HTERT RPE-1 (cell line): ENCODE results near the gene C2orf42.
"Not testable (repeated sequence)": the region's sequence is repeated elsewhere in the genome, so short reads cannot be mapped to it uniquely, and the experiment has no call there.

ENCODE experiments used
- in situ Hi-C: fragments of 300-500 bp; cut with MboI; formaldehyde crosslinking; loops from 4 replicates; pipeline ENCODE4 v1.14.3; 2020; ENCODE audit warnings: low sequenced_read_pairs

The C2orf42 gene

DNA sequence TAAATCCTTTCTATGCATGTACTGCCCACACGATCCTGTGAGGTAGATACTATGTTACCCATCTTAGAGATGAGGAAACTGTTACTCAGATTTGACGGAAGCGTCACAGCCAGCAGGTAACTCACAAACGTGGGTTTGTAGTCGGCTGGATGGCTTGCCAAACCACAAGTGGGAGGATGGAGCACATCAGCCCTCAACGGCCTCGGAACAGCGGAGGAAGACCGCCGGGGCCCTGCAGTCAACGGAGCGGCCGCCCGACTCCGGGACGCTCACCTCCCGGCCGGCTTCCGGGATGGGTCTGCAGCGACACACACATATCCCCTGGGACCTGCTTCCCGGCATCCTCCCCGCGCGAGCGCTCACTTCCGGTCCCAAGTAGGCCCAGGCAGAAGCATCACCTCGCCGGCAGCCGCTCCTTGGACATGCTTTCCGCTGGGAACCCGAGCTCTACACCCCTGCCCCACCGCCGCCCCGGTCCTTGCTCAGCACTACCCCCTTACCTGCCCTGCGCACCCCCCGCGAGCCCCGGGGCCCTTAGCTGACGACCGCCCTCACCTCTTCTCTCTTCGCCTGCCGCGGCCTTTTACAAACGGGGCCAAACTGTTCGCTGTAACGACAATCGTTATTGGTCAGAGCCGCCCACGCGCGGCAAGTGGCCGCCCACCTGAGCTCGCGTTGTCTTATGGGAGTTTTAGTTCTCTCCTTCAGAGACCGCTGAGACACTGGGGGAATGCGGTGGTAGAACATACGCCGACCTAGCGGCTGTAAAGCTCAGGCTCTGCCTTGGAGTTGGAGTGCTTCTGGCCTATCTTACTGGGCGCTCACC is at the start of gene C2orf42:
C2orf42 (minus strand) TSS at position 602 of the 826 bp plus-strand sequence. CDS start 9,034 bp downstream, outside the sequence.
- in situ Hi-C loops: no loop called here

DNA sequence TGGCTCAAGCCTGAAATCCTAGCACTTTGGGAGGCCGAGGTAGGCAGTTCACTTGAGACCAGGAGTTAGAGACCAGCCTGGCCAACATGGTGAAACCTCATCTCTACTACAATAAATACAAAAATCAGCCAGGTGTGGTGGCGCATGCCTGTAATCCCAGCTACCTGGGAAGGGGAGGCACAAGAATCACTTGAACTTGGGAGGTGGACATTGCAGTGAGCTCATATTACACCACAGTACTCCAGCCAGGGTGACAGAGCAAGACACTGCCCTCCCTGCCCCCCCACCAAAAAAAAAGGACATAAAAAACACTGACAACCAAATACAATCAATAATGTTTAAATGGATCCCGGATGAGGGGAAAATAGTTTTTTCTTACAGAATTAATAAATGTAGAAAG is 49.8 kb upstream of the C2orf42 start:
- in situ Hi-C loops: no loop called here

DNA sequence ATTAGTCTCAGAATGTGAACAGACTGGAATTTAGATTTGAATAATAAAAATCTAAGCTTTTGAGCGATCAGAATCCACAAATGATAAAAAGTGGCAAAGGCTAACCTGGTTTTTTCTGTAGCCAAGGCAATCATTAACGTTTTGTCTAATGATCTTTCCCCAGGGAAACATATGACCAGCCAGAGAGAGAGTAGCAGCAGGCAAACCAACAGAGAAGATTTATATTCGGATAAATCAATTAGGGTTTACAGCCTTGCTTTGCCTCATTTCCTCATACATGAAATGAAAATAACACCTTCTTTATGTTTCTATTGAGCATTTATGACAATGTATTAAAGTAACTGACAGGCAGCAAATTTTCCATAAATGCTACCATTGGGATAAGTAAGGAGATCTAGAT is 43.1 kb upstream of the C2orf42 start:
- in situ Hi-C loops: no loop called here

DNA sequence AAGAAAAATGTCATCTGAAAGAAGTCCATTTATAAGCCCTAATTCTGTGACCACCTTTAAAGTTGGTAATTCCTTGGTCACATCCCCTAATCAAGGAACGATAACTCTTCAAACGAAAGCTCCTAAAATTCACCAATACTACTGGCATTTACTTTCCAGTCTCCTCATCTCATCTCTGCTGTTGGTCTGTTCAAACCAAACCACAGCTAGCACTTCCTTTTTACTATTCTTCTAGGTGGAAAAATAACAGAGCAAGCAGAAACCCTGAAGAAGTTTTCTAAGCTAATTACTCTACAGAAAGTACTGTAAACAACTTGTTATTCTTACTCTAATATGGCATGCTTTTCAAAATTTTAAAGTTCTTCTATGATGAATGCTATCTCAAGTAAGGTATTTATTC is 36.0 kb upstream of the C2orf42 start:
- in situ Hi-C loops: no loop called here

DNA sequence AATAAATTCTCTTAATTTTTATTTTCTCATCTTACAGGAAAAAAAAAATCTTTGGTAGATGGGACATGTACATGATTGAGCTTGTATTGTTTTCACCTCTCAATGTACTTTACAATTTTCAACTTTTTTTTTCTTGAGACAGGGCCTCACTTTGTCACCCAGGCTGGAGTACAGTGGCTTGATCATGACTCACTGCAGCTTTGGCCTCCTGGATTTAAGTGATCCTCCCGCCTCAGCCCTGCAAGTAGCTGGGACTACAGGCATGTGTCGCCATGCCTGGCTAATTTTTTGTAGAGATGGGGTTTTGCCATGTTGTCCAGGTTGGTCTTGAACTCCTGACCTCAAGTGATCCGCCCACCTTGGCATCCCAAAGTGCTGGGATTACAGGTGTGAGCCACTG is 32.5 kb upstream of the C2orf42 start:
- in situ Hi-C loops: not testable (repeated sequence)

DNA sequence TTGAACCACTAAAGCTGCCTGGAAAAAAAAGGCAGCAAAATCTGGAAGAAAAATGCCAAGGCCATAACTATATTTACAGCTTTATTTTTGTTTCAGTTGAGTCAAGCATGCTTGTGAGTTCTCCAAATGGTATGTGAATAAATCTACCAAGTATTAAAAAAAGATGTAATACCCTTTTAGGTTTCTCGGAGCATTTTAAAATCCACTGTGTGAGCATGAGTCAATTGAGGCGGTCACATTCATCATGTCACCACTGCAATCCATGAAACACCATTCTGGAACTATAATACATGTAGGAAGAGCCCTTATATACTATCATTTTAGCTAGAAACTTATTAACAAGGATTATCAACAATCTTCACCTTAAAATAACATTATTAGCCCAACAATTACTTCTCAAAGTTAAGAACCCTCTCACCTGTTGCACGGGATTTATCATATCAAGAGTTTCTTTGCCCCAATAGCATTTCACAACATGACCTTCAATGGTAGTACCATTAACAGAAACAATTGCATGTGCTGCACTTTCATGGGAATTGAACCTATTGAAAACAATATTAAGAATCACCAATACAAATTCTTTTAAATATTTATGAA is 24.2 kb upstream of the C2orf42 start:
- in situ Hi-C loops: no loop called here

DNA sequence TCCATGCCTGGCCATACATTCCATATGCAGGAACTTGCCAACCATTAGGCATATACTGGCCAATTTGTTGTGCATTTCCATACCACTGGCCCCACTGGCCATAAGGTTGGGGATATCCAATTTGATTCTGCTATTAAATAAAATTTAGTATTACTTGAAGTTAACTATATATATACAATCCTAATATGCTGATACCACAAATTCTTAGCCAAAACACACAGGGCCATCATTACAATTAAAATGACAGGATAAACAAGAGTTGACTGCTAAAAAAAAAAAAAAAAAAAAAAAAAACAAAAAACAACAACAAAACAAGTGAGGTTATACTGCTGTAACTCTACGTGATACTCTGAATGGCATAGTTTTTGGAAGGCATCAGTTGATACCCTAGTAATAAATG is 23.5 kb upstream of the C2orf42 start:
- in situ Hi-C loops: no loop called here

DNA sequence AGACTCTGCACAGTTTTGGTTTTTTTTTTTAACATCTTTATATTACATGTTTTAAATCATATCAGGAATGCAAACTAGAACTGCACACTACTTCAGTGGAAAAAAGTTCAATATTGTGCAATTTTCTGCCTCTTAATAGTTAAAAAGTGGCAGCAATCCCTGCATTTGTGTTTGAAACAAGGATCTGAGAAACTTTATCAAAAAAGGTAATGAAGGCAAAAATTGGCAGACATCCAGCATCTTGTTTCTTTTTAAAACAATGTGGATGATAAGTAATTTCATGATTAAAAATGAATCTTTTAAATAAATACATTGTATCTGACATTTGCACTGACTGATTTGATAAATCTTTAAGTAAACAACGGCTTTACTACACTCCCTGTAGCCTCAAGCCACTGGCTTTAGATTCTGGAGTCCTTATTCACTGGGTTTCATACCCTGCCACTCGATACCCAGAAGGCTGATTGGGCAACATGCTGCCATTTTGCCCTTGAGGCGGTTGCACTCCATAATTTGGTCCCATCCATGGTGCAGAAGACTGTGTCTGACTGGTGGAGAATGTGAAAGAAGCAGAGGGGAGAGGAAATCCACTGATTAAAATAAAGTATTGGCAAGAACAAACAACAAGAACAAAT is 21.6 kb upstream of the C2orf42 start:
- in situ Hi-C loops: no loop called here

DNA sequence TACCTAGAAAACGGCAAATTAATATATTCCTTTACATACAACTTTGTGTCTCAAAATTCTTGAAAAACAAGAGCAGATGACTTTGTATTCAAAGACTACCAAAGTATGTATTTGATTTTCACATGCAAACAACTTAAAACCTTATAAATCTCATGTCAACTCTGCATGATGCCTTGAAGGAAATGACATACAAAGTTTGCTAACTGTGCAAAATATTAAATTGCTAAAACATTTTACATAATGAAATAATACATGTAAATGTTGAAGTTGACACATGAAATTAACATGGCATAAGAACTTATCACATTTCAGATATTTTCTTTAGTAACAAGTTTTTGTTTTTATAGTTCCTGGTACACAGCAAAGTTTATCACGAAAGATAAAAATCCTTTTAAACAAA is 20.8 kb upstream of the C2orf42 start:
- in situ Hi-C loops: no loop called here

DNA sequence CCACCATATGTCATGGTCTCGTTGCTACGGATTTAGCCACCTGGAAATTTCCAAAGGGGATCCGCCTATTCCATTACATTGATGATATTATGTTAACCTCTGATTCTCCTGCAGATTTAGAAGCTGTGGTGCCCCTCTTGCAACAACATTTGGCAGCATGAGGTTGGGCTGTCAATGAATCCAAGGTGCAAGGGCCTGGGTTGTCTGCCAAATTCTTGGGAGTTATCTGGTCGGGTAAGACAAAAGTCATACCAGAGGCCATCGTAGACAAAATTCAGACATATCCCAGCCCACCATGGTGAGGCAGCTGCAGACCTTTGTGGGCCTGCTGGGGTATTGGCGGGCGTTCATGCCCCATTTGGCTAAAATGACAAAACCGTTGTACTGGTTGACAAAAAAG is 13.6 kb upstream of the C2orf42 start:
- in situ Hi-C loops: no loop called here

DNA sequence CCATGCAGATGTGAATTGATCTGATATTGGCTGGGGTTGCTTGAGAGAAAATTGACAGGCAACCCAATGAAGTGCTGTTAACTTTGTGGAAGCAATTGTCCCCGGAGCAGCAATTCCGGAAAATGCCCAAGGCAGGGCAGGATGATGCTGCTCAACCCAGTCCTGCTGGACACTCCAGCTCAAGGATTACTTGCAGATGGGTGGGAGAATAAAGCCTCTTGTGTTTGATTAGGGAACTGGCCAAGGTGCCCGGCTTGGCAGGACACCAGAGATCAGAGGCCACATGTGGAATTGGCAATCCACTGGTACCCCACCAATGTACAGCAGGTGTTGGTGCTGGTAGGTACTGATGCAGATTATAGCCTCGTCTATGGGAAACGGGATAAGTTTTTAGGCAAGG is 12.3 kb upstream of the C2orf42 start:
- in situ Hi-C loops: no loop called here

DNA sequence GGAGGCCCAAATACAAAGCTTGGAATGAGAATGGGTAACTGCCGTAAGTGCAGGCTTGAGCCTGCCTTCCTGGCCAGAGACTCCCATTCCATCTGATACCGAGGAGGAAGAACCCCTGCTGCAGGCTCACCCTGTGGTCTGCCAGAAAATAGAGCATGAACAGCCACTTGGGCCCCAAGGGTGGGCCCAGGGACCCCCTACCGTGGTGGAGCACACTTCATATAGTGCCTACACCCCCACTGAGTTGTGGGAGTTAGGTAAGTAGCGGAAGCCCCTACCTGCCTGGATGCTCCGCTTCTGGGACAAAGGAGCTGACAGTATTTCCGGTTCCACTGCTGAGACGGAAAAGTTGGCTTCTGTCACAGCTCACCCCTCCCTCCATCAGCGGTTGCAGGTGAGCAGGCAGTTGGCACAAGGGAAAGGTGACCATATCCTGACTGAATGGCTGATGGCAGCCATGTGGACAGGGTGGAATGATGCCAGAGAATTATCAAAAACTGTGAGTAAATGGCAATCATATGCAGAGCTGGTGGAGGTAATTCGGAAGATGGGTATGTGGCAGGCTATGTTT is 11.5 kb upstream of the C2orf42 start:
- in situ Hi-C loops: no loop called here

DNA sequence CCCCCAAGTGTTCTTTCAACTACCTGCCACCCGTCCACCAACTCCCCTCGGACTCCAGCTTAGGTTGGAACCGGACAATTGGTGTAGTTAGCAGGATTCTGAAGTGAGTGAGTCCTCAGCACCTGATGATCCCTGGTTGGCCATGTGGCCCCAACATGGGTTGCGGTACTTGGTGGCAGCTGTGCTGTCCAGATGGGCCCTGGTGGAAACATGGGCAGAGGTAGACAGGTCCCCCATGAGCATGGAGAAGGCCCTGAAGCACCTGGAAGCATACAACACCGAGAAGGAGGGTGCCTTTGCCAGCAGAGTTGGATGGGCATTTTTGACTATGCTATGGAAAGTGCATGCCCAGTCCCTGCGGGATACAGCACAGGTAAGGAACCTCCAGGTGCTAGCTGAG is 11.0 kb upstream of the C2orf42 start:
- in situ Hi-C loops: no loop called here

DNA sequence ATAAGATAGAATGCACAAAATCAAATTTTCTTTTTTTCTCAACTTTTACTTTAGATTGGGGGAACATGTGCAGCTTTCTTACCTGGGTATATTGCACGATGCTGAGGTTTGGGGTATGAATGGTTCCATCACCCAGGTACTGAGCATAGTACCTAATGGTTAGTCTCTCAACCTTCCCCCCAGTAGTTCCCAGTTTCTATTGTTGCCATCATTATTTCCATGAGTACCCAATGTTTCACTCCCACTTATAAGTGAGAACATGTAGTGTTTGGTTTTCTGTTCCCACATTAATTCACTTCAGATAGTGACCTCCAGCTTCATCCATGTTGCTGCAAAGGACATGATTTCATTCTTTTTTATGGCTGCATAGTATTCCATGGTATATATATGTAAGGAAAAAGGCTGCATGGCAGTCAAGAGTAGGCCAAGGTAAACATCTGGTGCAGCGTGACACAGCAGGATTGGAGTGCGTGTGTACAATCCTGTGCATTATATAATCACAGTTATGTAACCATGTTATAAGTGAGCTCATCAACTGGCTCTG is 10.5 kb upstream of the C2orf42 start:
- in situ Hi-C loops: no loop called here

DNA sequence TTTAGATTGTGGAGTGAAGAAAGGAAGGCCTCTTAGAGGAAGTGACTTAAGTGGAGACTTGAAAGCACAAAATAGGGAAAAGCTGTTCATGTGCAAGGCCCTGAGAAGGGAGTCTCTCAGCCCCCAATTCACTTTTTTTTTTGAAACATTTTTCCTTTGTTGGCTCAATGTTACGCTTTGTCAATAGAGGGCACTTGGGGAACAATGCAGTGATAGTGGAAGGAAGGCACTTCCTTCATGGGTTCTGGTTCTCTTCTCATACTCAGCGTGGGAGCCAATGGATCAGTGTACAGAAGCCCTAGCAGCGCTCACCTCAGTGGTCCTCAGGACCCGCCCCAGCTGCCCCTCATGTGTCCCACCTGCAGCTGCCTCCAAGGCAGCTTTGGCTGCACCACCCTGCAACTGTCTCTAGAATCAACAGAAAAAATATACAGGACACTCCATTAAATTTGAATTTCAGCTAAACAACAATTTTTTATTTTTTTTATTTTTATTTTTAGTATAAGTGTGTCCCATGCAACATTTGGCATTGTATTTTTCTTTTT is 8.6 kb upstream of the C2orf42 start:
- in situ Hi-C loops: no loop called here

DNA sequence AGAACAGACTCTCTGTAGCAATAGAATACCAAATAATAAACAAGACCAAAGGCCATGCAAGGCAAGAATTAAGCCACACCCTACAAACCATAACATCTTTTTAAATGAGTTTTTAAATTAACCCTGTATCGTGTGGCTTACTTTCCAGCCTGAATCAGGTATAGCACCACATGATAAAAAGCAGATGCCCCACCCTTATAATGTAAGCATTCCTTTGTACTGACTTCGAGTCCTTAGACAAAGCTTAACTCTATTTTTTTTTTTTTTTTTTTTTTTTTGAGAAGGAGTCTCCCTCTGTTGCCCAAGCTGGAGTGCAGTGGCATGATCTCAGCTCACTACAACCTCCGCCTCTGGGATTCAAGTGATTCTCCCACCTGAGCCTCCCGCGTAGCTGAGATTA is 1.7 kb upstream of the C2orf42 start:
- in situ Hi-C loops: no loop called here

DNA sequence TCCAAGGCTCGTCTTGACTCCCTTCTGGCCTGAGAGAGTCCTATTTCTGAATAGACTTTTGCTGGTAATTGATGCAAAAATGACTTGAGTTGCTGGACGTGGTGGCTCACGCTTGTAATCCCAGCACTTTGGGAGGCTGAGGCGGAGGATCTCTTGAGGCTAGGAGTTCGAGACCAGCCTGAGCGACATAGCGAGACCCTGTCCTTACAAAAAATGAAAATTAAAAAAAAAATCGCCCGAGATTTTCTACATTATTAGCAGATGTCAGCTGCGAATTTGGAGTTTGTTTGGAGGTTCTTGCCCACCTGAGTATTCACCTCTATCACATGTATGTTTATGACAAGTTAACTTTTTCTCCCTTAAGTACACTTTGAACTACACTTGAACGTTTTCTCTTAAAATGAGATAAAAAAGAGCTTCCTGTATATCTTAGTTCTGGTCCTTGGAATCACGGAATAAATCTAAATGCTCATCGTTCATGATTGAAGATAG is 471 bp upstream of the C2orf42 start:
- in situ Hi-C loops: no loop called here

DNA sequence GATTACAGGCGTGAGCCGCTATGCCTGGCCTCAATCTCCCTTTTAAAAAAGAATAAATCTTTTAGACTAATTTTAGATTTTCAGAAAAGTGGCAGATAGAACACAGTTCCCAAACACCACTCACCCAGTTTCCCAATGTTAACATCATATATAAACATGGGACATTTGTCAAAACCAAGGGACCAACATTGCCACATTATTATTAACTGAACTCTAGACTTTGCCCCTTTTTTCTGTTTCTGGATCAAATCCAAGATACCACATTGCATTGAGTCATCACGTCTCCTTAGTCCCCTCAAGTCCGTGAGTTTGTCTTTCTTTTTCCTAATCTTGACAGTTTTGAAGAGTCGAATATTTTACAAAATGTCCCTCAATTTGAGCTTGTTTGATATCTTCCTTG is 2.4 kb downstream of the C2orf42 start:
- in situ Hi-C loops: no loop called here

DNA sequence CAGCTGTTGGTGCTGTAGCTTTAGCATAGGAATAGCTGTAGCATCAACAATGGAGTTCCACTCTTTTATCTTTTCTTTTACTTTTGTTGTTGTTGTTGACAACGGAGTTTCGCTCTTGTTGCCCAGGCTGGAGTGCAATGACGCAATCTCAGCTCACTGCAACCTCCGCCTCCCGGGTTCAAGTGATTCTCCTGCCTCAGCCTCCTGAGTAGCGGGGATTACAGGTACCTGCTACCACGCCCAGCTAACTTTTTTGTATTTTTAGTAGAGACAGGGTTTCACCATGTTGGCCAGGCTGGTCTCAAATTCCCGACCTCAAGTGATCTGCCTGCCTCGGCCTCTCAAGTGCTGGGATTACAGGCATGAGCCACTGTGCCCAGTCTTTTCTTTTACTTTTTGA is 3.6 kb downstream of the C2orf42 start:
- in situ Hi-C loops: not testable (repeated sequence)

DNA sequence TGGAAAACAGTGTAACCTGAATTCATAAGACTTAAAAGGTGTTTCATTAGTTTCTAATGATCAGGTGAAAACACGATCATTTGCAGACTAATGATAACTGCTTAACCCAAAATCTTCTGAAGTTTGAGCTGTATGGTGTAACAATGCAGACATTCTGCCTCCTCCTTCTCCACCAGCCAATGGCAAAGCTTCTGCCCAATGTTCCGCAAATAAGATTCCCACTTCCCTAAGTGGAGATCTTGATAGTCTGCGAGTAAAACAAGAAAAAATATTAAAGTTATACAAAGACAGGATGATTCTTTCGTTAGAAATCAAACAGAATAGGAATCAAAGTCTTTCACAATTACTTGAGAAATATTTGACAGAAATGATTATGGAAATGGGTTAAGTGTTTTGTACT is 8.1 kb downstream of the C2orf42 start:
- in situ Hi-C loops: no loop called here

DNA sequence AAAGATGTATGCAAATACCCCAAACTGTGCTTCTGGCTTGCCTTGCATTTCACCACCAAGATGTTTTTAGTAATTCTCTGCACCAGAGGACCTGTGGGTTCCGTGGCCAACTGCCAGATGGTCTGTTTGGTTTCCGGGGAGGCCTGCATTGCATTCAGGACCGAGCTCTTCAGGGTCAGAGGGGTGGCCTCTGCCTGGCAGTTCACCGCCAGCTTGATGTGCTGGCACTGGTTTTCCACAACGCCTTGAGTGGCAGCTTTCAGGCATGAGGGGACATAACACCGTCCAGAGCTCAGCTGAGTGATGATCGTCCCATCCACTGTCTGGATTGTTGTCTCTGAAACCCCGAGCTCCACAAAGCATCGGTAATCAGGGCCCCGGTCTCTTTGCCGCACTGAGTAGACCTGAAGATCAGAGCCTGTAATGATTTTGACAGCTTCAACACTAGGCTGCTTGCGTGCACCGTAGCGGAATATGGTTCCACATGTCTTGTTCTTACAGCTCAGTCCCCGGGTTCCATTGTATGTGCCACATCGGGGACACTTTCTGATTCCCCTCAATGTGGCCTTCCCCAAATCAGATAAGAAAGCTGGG is 9.4 kb downstream of the C2orf42 start:
- in situ Hi-C loops: no loop called here
